Neutrophil (primary cell): Measurements from ENCODE around the gene GGCT.
"Not testable (repeated sequence)": the region's sequence is repeated elsewhere in the genome, so short reads cannot be mapped to it uniquely, and the experiment has no call there.

Experiments
- H3K27ac ChIP-seq: fragments of 200-600 bp; sonication (generic); 2 replicates; pipeline ENCODE4 v1.5.1; 2016; ENCODE audit warnings: mild to moderate bottlenecking, moderate library complexity
- H3K27me3 ChIP-seq: fragments of 200-600 bp; sonication (generic); 2 replicates; pipeline ENCODE4 v1.6.0; 2016; ENCODE audit warnings: mild to moderate bottlenecking
- H3K36me3 ChIP-seq: fragments of 200-600 bp; sonication (generic); 2 replicates; pipeline ENCODE4 v1.5.1; 2017
- H3K4me1 ChIP-seq, 2 experiments: fragments of 200-600 bp in 1 of 2; sonication (generic) in 1 of 2; 1 replicate in 1 of 2; 2 replicates in 1 of 2; pipeline versions ENCODE4 v1.5.1 to v1.6.1; 2013 to 2016; ENCODE audit warnings: low read depth in 1 of 2, low read length in 1 of 2, mild to moderate bottlenecking in 1 of 2, moderate library complexity in 1 of 2; ENCODE audit not compliant: control insufficient read depth in 1 of 2, insufficient read depth in 1 of 2
- H3K4me3 ChIP-seq, 2 experiments: fragments of 200-600 bp in 1 of 2; sonication (generic) in 1 of 2; 1 replicate in 1 of 2; 2 replicates in 1 of 2; pipeline ENCODE4 v1.5.1; 2013 to 2016; ENCODE audit warnings: low read depth in 1 of 2, low read length in 1 of 2, mild to moderate bottlenecking in 1 of 2, moderate library complexity in 1 of 2
- H3K9me3 ChIP-seq: fragments of 200-600 bp; sonication (generic); 2 replicates; pipeline ENCODE4 v1.5.1; 2016
- CTCF ChIP-seq: fragments of 200-600 bp; sonication (generic); IDR thresholded peaks from 2 replicates; pipeline ENCODE4 v1.5.1; 2016; ENCODE audit warnings: antibody characterized with exemption

GGCT gene

GRCh38 chr7:30548845-30549244, 44.2 kb upstream of the GGCT start:
- H3K36me3 ChIP-seq = peaks cover 60% of the 10 kb centered on the region
- TF ChIP-seq CTCF = peak; percentile 35
- no peaks in the 10 kb centered on the region for H3K9me3 ChIP-seq
- no peak overlapping the region for H3K4me3 ChIP-seq
- H3K27me3 ChIP-seq = no peaks in the 10 kb centered on the region
- H3K4me1 ChIP-seq = peaks cover 0 to 4% of the 10 kb centered on the region in 2 experiments
- no peak overlapping the region for H3K27ac ChIP-seq

- Histone ChIP-seq H3K4me3 (no peak overlapping the region), H3K27ac (no peak overlapping the region), H3K27me3 (no peaks in the 10 kb centered on the region), H3K4me1 (peaks cover 0 to 4% of the 10 kb centered on the region in 2 experiments), H3K36me3 (peaks cover 59% of the 10 kb centered on the region), H3K9me3 (no peaks in the 10 kb centered on the region)
- TF ChIP-seq CTCF = no peak
These were observed 42.0 kb upstream of the GGCT start for GRCh38 chr7:30546596-30546995.

- H3K27me3 ChIP-seq = no peaks in the 10 kb centered on the region
- TF ChIP-seq CTCF = no peak
- H3K4me3 ChIP-seq = no peak overlapping the region
- peaks cover 59% of the 10 kb centered on the region for H3K36me3 ChIP-seq
- H3K27ac ChIP-seq = no peak overlapping the region
- H3K4me1 ChIP-seq = peaks cover 0 to 1% of the 10 kb centered on the region in 2 experiments
- H3K9me3 ChIP-seq = no peaks in the 10 kb centered on the region
These were observed 41.3 kb upstream of the GGCT start for GRCh38 chr7:30545791-30546555.

- H3K27ac ChIP-seq = no peak overlapping the region
- H3K4me3 ChIP-seq = no peak overlapping the region
- peaks cover 46% of the 10 kb centered on the region for H3K36me3 ChIP-seq
- no peaks in the 10 kb centered on the region for H3K9me3 ChIP-seq
- no peak for TF ChIP-seq CTCF
- no peaks in the 10 kb centered on the region for H3K4me1 ChIP-seq
- H3K27me3 ChIP-seq = no peaks in the 10 kb centered on the region
These were observed 39.3 kb upstream of the GGCT start for GRCh38 chr7:30543813-30544525.

GRCh38 chr7:30543115-30543514, 38.5 kb upstream of the GGCT start:
- H3K4me1 ChIP-seq, H3K4me3 ChIP-seq, H3K27ac ChIP-seq, H3K9me3 ChIP-seq, H3K27me3 ChIP-seq: not testable (repeated sequence)
- H3K36me3 ChIP-seq = peaks cover 42% of the 10 kb centered on the region

- TF ChIP-seq CTCF = no peak
- Histone ChIP-seq H3K27me3 (no peaks in the 10 kb centered on the region), H3K4me3 (no peak overlapping the region), H3K36me3 (peaks cover 29% of the 10 kb centered on the region), H3K9me3 (no peaks in the 10 kb centered on the region), H3K4me1 (no peaks in the 10 kb centered on the region), H3K27ac (no peak overlapping the region)
These were observed 29.3 kb upstream of the GGCT start for GRCh38 chr7:30533886-30534285.
